ENCODE measurements around the gene FDCSP. TPM values are rescaled to one million over a fixed set of nuclear protein-coding genes. Genes with fewer than 3 reads are reported as not detected.
"Not testable (repeated sequence)": the region's sequence is repeated elsewhere in the genome, so short reads cannot be mapped to it uniquely, and the experiment has no call there.

FDCSP gene
- not detected for total RNA-seq
- long read RNA-seq, result 0 reads

GRCh38 chr4:70225824-70226223 lies at the start of gene FDCSP:
TSS of gene FDCSP (plus strand) at chr4:70226124. CDS start at chr4:70231195, 5,071 bp downstream.
- DNase-seq (no peak), ATAC-seq (ENCODE audit: poor library complexity) (no peak)
- intact Hi-C loops (cut with DNase I), result no loop called here

- DNase-seq, result no peak
- intact Hi-C loops (cut with DNase I), result no loop called here
- no peak for ATAC-seq (ENCODE audit: poor library complexity)
These were observed 48.8 kb upstream of the FDCSP start for GRCh38 chr4:70177090-70177489.

- intact Hi-C loops (cut with DNase I), result no loop called here
- ATAC-seq (ENCODE audit: poor library complexity), result no peak
These were observed 47.8 kb upstream of the FDCSP start for GRCh38 chr4:70178075-70178660.

GRCh38 chr4:70179811-70180210 lies 46.1 kb upstream of the FDCSP start:
- intact Hi-C loops (cut with DNase I), result no loop called here

More at GRCh38 chr4:70178075-70178660, 47.8 kb upstream of the FDCSP start:
- DNase-seq, result no peak

GRCh38 chr4:70181864-70182263 lies 44.1 kb upstream of the FDCSP start:
- no peak for ATAC-seq (ENCODE audit: poor library complexity)
- intact Hi-C loops (cut with DNase I), result no loop called here
- DNase-seq, result no peak

More at GRCh38 chr4:70179811-70180210, 46.1 kb upstream of the FDCSP start:
- ATAC-seq (ENCODE audit: poor library complexity) (no peak), DNase-seq (no peak)

GRCh38 chr4:70182517-70183167 lies 43.3 kb upstream of the FDCSP start:
- no peak for ATAC-seq (ENCODE audit: poor library complexity)

GRCh38 chr4:70183168-70183939 lies 42.6 kb upstream of the FDCSP start:
- intact Hi-C loops (cut with DNase I), result no loop called here
- DNase-seq (no peak), ATAC-seq (ENCODE audit: poor library complexity) (no peak)

More at GRCh38 chr4:70182517-70183167, 43.3 kb upstream of the FDCSP start:
- intact Hi-C loops (cut with DNase I), result no loop called here
- no peak for DNase-seq

GRCh38 chr4:70183940-70184246 lies 42.0 kb upstream of the FDCSP start:
- ATAC-seq (ENCODE audit: poor library complexity) (no peak), DNase-seq (no peak)
- intact Hi-C loops (cut with DNase I), result no loop called here

- DNase-seq, result no peak
- intact Hi-C loops (cut with DNase I), result no loop called here
- no peak for ATAC-seq (ENCODE audit: poor library complexity)
These were observed 38.7 kb upstream of the FDCSP start for GRCh38 chr4:70187216-70187615.

GRCh38 chr4:70190579-70190978 lies 35.3 kb upstream of the FDCSP start:
- no peak for DNase-seq
- intact Hi-C loops (cut with DNase I), result no loop called here
- ATAC-seq (ENCODE audit: poor library complexity), result no peak

- intact Hi-C loops (cut with DNase I), result no loop called here
- ATAC-seq (ENCODE audit: poor library complexity), result no peak
- no peak for DNase-seq
These were observed 34.3 kb upstream of the FDCSP start for GRCh38 chr4:70191647-70192046.

GRCh38 chr4:70192895-70193294 lies 33.0 kb upstream of the FDCSP start:
- no peak for DNase-seq
- no peak for ATAC-seq (ENCODE audit: poor library complexity)
- intact Hi-C loops (cut with DNase I), result no loop called here

GRCh38 chr4:70195425-70195824 lies 30.5 kb upstream of the FDCSP start, which contains the start of gene ODAM:
TSS of gene ODAM (plus strand) at chr4:70195725. CDS start at chr4:70196544, 819 bp downstream.
- ATAC-seq (ENCODE audit: poor library complexity), result no peak
- intact Hi-C loops (cut with DNase I), result no loop called here
- DNase-seq, result no peak

GRCh38 chr4:70196857-70197256 lies 29.1 kb upstream of the FDCSP start:
- ATAC-seq (ENCODE audit: poor library complexity) (no peak), DNase-seq (no peak)
- intact Hi-C loops (cut with DNase I), result no loop called here

GRCh38 chr4:70197842-70198241 lies 28.1 kb upstream of the FDCSP start:
- no peak for DNase-seq
- intact Hi-C loops (cut with DNase I), result no loop called here
- no peak for ATAC-seq (ENCODE audit: poor library complexity)

GRCh38 chr4:70203601-70204000 lies 22.3 kb upstream of the FDCSP start:
- DNase-seq (no peak), ATAC-seq (ENCODE audit: poor library complexity) (no peak)
- intact Hi-C loops (cut with DNase I), result no loop called here

GRCh38 chr4:70212752-70213151 lies 13.2 kb upstream of the FDCSP start:
- DNase-seq; ATAC-seq (ENCODE audit: poor library complexity); intact Hi-C loops (cut with DNase I): not testable (repeated sequence)

GRCh38 chr4:70216109-70216508 lies 9.8 kb upstream of the FDCSP start:
- DNase-seq; intact Hi-C loops (cut with DNase I); ATAC-seq (ENCODE audit: poor library complexity): not testable (repeated sequence)

- intact Hi-C loops (cut with DNase I); DNase-seq; ATAC-seq (ENCODE audit: poor library complexity): not testable (repeated sequence)
These were observed 9.4 kb upstream of the FDCSP start for GRCh38 chr4:70216550-70216949.

GRCh38 chr4:70221389-70221788 lies 4.5 kb upstream of the FDCSP start:
- intact Hi-C loops (cut with DNase I); DNase-seq; ATAC-seq (ENCODE audit: poor library complexity): not testable (repeated sequence)
